Peyer's patch (tissue), 4 donors: ENCODE data around the gene SLX4IP. TPM values are rescaled to one million over a fixed set of nuclear protein-coding genes. Genes with fewer than 3 reads are reported as not detected.

ENCODE experiments used
- DNase-seq, 3 donors: peaks; one replicate each; pipeline ENCODE4 v3.0.0-alpha.2; 2017 to 2019
- H3K27ac ChIP-seq, 4 donors: fragments of 200-600 bp; sonication (generic); one replicate each; pipeline ENCODE4 v1.5.1; 2016 to 2019
- H3K27me3 ChIP-seq, 2 donors: fragments of 200-600 bp; sonication (generic); one replicate each; pipeline ENCODE4 v1.5.1; 2019
- H3K36me3 ChIP-seq, 3 donors: fragments of 200-600 bp; sonication (generic); one replicate each; pipeline ENCODE4 v1.5.1; 2016 to 2019
- H3K4me1 ChIP-seq, 4 donors: fragments of 200-600 bp; sonication (generic); one replicate each; pipeline ENCODE4 v1.5.1; 2016 to 2019
- H3K4me3 ChIP-seq, 4 donors: fragments of 200-600 bp; sonication (generic); 1 replicate in 3 of 4; 2 replicates in 1 of 4; pipeline ENCODE4 v1.5.1; 2016 to 2019; ENCODE audit warnings: mild to moderate bottlenecking in 1 of 4
- H3K9me3 ChIP-seq, 4 donors: fragments of 200-600 bp; sonication (generic); one replicate each; pipeline ENCODE4 v1.5.1; 2016 to 2019; ENCODE audit warnings: mild to moderate bottlenecking in 1 of 4
- POLR2A ChIP-seq, 2 donors: fragments of 450-650 bp; IDR thresholded peaks; one replicate each; pipeline ENCODE4 v1.5.1; 2017; ENCODE audit warnings: antibody characterized with exemption in 2 of 2, mild to moderate bottlenecking in 2 of 2, moderate library complexity in 2 of 2
- total RNA-seq, 4 donors: library from RNA; depleted of rRNA; stranded (reverse); fragments of >200 nt; gene quantifications; one replicate each; pipeline ENCODE4 v1.1.0, GENCODE V29; 2016
- TF ChIP-seq, protein P1 (sequence below), 6 experiments: fragments of 450-650 bp in 4 of 6; fragments of 200-600 bp in 2 of 6; sonication (generic) in 1 of 6; IDR thresholded peaks; one replicate each; pipeline ENCODE4 v1.5.1; 2017 to 2019; ENCODE audit warnings: antibody characterized with exemption in 6 of 6, mild to moderate bottlenecking in 3 of 6, moderate library complexity in 1 of 6

The SLX4IP gene
- total RNA-seq, 4 donors from 2014 or later = 6.1 to 9.0 (median 7.9) TPM

DNA sequence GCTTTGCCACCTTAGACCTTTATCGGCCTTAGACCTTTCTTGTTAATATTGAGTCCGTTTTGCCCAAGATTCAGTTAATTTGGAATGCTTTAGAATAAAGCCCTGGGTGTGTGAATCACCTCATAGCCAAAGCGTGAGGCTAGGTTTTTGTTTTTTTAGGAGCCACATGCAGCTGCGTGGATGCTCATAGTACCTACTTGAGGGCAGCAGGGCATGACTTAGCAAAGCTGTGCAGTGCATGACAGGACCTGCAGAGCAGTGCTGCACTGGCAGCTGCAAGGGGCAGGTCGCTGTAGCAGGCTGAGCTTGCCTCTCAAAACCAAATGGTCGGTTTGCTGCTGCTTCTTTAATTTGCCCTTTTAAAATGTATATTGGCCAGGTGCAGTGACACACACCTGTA, 122.6 kb downstream of the SLX4IP start:
- Histone ChIP-seq H3K27me3 (no peaks in the 10 kb centered on the region), H3K27ac (no peak overlapping the region)

DNA sequence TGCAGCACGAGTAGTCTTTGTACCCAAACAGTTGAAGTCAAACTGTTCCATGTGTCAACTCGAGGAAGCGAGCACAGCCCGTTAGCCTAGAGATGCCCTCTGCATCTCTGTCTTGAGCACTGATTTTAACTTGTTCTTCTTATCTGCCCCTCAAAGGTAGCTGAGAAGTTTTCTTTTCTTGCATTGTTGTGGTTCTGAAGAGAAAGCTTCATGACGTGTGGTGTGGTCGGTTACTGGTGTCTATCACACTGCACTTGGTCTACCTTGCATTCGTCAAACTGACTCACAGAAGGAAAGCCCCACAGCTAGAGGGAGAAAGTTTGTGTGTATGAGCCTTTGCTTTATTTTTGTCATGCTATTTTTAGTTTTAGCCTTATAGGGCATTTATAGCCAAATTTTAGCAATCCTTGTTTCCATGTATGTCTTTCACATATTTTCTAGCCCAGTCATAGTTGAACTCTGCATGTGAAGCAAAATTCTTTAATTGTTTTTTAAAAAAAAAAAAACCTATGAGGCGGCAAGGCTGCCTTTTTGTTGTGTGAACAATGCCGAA, 123.6 kb downstream of the SLX4IP start:
- TF ChIP-seq, protein P1, sequence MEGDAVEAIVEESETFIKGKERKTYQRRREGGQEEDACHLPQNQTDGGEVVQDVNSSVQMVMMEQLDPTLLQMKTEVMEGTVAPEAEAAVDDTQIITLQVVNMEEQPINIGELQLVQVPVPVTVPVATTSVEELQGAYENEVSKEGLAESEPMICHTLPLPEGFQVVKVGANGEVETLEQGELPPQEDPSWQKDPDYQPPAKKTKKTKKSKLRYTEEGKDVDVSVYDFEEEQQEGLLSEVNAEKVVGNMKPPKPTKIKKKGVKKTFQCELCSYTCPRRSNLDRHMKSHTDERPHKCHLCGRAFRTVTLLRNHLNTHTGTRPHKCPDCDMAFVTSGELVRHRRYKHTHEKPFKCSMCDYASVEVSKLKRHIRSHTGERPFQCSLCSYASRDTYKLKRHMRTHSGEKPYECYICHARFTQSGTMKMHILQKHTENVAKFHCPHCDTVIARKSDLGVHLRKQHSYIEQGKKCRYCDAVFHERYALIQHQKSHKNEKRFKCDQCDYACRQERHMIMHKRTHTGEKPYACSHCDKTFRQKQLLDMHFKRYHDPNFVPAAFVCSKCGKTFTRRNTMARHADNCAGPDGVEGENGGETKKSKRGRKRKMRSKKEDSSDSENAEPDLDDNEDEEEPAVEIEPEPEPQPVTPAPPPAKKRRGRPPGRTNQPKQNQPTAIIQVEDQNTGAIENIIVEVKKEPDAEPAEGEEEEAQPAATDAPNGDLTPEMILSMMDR (IDR thresholded peaks at IDR 0.05) = no peak
- TF ChIP-seq POLR2A (IDR thresholded peaks at IDR 0.05) = no peak
- H3K4me3 ChIP-seq = no peak overlapping the region
- DNase-seq = no peak
- no peaks in the 10 kb centered on the region for H3K36me3 ChIP-seq
- H3K4me1 ChIP-seq = no peaks in the 10 kb centered on the region
- H3K9me3 ChIP-seq = no peaks in the 10 kb centered on the region
- H3K27ac ChIP-seq = peak overlapping the region in 1 of 4 donors; percentile 10
- H3K27me3 ChIP-seq = no peaks in the 10 kb centered on the region

More for the DNA sequence above, 122.6 kb downstream of the SLX4IP start:
- TF ChIP-seq, protein P1 (IDR thresholded peaks at IDR 0.05) = no peak
- no peak for TF ChIP-seq POLR2A (IDR thresholded peaks at IDR 0.05)
- Histone ChIP-seq H3K36me3 (no peaks in the 10 kb centered on the region), H3K4me1 (no peaks in the 10 kb centered on the region), H3K4me3 (no peak overlapping the region), H3K9me3 (no peaks in the 10 kb centered on the region)
- no peak for DNase-seq

DNA sequence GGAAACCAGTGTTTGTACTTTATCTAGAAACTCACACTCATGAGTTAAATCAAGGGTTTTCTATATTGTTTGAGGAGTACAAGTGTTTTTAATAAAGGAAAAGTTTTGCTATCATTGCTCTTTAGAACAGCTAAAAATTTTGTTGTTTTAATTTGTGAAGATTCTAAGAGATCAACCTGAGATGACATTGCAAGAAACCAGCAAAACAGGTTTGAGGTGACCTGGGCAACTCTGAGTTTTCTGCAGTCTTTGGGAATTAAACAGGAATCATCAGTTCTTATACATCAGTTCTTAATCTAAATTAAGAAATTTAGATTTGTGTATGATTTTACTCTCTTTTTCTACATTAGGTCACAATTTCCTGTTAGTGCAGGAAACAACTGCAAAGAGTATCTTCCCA, 124.2 kb downstream of the SLX4IP start:
- H3K27me3 ChIP-seq = no peaks in the 10 kb centered on the region
- H3K9me3 ChIP-seq = no peaks in the 10 kb centered on the region
- no peak overlapping the region for H3K4me3 ChIP-seq
- DNase-seq = no peak
- H3K27ac ChIP-seq = peak overlapping the region in 1 of 4 donors; percentile 10
- no peaks in the 10 kb centered on the region for H3K36me3 ChIP-seq
- H3K4me1 ChIP-seq = no peaks in the 10 kb centered on the region
- TF ChIP-seq, protein P1 (IDR thresholded peaks at IDR 0.05) = no peak
- TF ChIP-seq POLR2A (IDR thresholded peaks at IDR 0.05) = no peak

DNA sequence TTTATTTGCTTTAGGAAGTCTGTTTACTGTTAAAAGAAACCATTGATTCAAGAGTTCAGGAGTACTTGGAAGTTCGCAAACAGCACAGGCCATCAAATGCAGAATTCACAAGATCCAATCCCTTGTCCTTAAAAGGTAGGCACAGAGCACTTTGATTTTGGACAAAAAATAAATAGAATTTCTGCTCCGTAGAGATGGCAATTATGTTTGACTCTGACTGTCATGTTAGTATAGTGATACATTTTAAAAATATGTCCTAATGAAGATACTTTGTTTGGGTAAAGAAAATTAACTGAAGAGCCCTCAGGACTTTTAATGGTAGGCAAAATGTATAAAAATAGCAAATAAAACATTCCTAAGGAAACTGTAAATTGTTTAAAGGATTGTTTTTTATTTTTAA, 125.6 kb downstream of the SLX4IP start:
- Histone ChIP-seq H3K36me3 (no peaks in the 10 kb centered on the region), H3K4me1 (peaks cover 0 to 6% (median 0%) of the 10 kb centered on the region in 4 donors), H3K9me3 (no peaks in the 10 kb centered on the region), H3K27me3 (no peaks in the 10 kb centered on the region), H3K4me3 (no peak overlapping the region), H3K27ac (no peak overlapping the region)
- no peak for TF ChIP-seq POLR2A (IDR thresholded peaks at IDR 0.05)
- TF ChIP-seq, protein P1 (IDR thresholded peaks at IDR 0.05) = no peak
- DNase-seq = no peak

DNA sequence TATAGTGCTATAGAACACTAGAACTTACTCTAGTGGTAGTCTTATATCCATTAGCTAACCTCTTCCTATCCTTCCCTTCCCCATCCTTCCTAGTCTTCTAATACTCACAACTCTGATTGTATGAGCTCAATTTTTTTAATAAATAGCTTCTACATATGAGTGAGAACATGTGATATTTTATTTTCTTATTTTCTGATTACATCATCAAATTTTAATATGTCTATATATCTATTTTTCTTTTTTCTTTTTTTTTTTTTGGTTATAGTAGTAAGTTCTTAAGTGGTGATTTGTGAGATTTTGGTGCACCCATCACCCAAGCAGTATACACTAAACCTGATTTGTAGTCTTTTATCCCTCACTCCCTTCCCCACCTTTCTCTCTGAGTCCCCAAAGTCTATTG, 126.2 kb downstream of the SLX4IP start:
- no peak for TF ChIP-seq POLR2A (IDR thresholded peaks at IDR 0.05)
- TF ChIP-seq, protein P1 (IDR thresholded peaks at IDR 0.05) = no peak
- DNase-seq = no peak
- no peaks in the 10 kb centered on the region for H3K27me3 ChIP-seq
- H3K9me3 ChIP-seq = no peaks in the 10 kb centered on the region
- peaks cover 0 to 6% (median 0%) of the 10 kb centered on the region in 4 donors for H3K4me1 ChIP-seq
- H3K4me3 ChIP-seq = no peak overlapping the region
- H3K27ac ChIP-seq = no peak overlapping the region
- H3K36me3 ChIP-seq = no peaks in the 10 kb centered on the region

DNA sequence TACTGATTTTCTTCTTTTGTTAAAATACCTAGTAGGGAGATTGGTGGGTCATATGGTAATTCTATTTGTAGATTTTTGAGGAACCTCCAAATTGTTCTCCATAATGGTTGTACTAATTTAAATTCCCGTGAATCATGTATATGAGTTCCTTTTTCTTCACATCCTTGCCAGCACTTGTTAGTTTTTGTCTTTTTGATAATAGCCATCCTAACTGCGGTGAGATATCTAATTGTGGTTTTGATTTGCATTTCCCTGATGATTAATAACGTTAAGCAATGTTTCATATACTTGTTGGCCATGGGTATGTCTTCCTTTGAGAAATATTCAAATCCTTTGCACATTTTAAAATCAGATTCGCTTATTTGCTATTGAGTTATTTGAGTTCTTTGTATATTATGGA, 127.8 kb downstream of the SLX4IP start:
- no peak for TF ChIP-seq POLR2A (IDR thresholded peaks at IDR 0.05)
- TF ChIP-seq, protein P1 (IDR thresholded peaks at IDR 0.05) = no peak
- Histone ChIP-seq H3K36me3 (no peaks in the 10 kb centered on the region), H3K27ac (no peak overlapping the region), H3K4me3 (no peak overlapping the region), H3K27me3 (no peaks in the 10 kb centered on the region), H3K4me1 (peaks cover 0 to 6% (median 0%) of the 10 kb centered on the region in 4 donors), H3K9me3 (no peaks in the 10 kb centered on the region)
- DNase-seq = no peak
